Measurements from ENCODE around the gene CNNM4.

Gene CNNM4

GRCh38 chr2:96764253-96764637 is 3.5 kb downstream of the CNNM4 start:
- TF ChIP-seq CTCF (IDR thresholded peaks at IDR 0.05; ENCODE audit: low read length, missing control alignments) = no peak
- H3K4me3 ChIP-seq (replicated peaks; ENCODE audit: low read depth, low read length) = no peak overlapping the region
- DNase-seq (ENCODE audit: low read depth) = no peak

- no peak overlapping the region for H3K4me3 ChIP-seq (replicated peaks; ENCODE audit: low read depth, low read length)
- DNase-seq (ENCODE audit: low read depth) = no peak
- no peak for TF ChIP-seq CTCF (IDR thresholded peaks at IDR 0.05; ENCODE audit: low read length, missing control alignments)
Observed at GRCh38 chr2:96767135-96767871, 6.6 kb downstream of the CNNM4 start.

- TF ChIP-seq CTCF (IDR thresholded peaks at IDR 0.05; ENCODE audit: low read length, missing control alignments) = no peak
- no peak for DNase-seq (ENCODE audit: low read depth)
- H3K4me3 ChIP-seq (replicated peaks; ENCODE audit: low read depth, low read length) = no peak overlapping the region
Observed at GRCh38 chr2:96768083-96768561, 7.4 kb downstream of the CNNM4 start.

- H3K4me3 ChIP-seq (replicated peaks; ENCODE audit: low read depth, low read length) = no peak overlapping the region
- TF ChIP-seq CTCF (IDR thresholded peaks at IDR 0.05; ENCODE audit: low read length, missing control alignments) = no peak
- no peak for DNase-seq (ENCODE audit: low read depth)
Observed at GRCh38 chr2:96769814-96770213, 9.1 kb downstream of the CNNM4 start.

GRCh38 chr2:96770442-96771202 is 9.9 kb downstream of the CNNM4 start:
- TF ChIP-seq CTCF (IDR thresholded peaks at IDR 0.05; ENCODE audit: low read length, missing control alignments) = no peak
- DNase-seq (ENCODE audit: low read depth) = no peak
- no peak overlapping the region for H3K4me3 ChIP-seq (replicated peaks; ENCODE audit: low read depth, low read length)

- no peak for TF ChIP-seq CTCF (IDR thresholded peaks at IDR 0.05; ENCODE audit: low read length, missing control alignments)
- H3K4me3 ChIP-seq (replicated peaks; ENCODE audit: low read depth, low read length) = no peak overlapping the region
- DNase-seq (ENCODE audit: low read depth) = no peak
Observed at GRCh38 chr2:96771796-96772618, 11.3 kb downstream of the CNNM4 start.
